ENCODE results near the gene PDE11A. TPM values are rescaled to one million over a fixed set of nuclear protein-coding genes. Genes with fewer than 3 reads are reported as not detected.

The PDE11A gene
- total RNA-seq, 2 experiments from 2014 or later: not detected

- CTCF ChIA-PET: no interaction called here
- Mint-ChIP-seq H3K4me3 (no peak overlapping the region), H3K27ac (no peak overlapping the region), H3K9me3 (no peaks in the 10 kb centered on the region), H3K36me3 (ENCODE audit: low read depth) (no peaks in the 10 kb centered on the region), H3K4me1 (ENCODE audit: low read depth) (no peaks in the 10 kb centered on the region), H3K27me3 (peaks cover 4% of the 10 kb centered on the region)
- no peak for DNase-seq
- POLR2A ChIA-PET: no interaction called here
- no peak for ATAC-seq
- intact Hi-C loops (cut with micrococcal nuclease): no loop called here
- TF ChIP-seq, protein P1, sequence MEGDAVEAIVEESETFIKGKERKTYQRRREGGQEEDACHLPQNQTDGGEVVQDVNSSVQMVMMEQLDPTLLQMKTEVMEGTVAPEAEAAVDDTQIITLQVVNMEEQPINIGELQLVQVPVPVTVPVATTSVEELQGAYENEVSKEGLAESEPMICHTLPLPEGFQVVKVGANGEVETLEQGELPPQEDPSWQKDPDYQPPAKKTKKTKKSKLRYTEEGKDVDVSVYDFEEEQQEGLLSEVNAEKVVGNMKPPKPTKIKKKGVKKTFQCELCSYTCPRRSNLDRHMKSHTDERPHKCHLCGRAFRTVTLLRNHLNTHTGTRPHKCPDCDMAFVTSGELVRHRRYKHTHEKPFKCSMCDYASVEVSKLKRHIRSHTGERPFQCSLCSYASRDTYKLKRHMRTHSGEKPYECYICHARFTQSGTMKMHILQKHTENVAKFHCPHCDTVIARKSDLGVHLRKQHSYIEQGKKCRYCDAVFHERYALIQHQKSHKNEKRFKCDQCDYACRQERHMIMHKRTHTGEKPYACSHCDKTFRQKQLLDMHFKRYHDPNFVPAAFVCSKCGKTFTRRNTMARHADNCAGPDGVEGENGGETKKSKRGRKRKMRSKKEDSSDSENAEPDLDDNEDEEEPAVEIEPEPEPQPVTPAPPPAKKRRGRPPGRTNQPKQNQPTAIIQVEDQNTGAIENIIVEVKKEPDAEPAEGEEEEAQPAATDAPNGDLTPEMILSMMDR (IDR thresholded peaks at IDR 0.05): no peak
Observed at GRCh38 chr2:177869912-177870311, 202.7 kb downstream of the PDE11A start.

DNA sequence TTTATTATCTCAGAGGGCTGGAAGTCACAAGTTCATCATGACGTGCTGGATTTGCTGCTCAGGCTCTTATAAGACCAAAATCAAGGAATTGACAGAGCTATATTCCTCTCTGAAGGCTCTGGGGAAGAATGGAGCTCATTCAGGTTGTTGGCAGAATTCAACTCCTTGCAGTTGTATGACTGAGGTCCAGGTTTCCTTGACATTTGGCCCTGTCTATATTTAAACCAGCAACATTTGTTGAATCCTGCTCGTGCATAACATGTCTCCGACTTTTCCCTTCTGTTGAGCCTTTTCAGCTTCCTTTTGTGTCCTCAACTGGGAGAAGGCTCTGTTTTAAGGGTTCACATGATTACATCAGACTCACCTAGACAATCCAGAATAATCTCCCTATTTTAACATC lies 203.4 kb downstream of the PDE11A start:
- Mint-ChIP-seq H3K4me3 (no peak overlapping the region), H3K27ac (no peak overlapping the region), H3K27me3 (peaks cover 4% of the 10 kb centered on the region), H3K9me3 (no peaks in the 10 kb centered on the region), H3K4me1 (ENCODE audit: low read depth) (no peaks in the 10 kb centered on the region), H3K36me3 (ENCODE audit: low read depth) (no peaks in the 10 kb centered on the region)
- TF ChIP-seq, protein P1 (IDR thresholded peaks at IDR 0.05): no peak
- DNase-seq (no peak), ATAC-seq (no peak)
- ChIA-PET CTCF (no interaction called here), POLR2A (no interaction called here)
- intact Hi-C loops (cut with micrococcal nuclease): no loop called here

GRCh38 chr2:177868806-177869205 lies 203.8 kb downstream of the PDE11A start:
- no peak for DNase-seq
- H3K27me3 Mint-ChIP-seq: peaks cover 4% of the 10 kb centered on the region
- POLR2A ChIA-PET: no interaction called here
- no peak for ATAC-seq
- no peak overlapping the region for H3K4me3 Mint-ChIP-seq
- H3K27ac Mint-ChIP-seq: no peak overlapping the region
- H3K4me1 Mint-ChIP-seq (ENCODE audit: low read depth): no peaks in the 10 kb centered on the region
- H3K36me3 Mint-ChIP-seq (ENCODE audit: low read depth): no peaks in the 10 kb centered on the region
- TF ChIP-seq, protein P1 (IDR thresholded peaks at IDR 0.05): no peak
- H3K9me3 Mint-ChIP-seq: no peaks in the 10 kb centered on the region
- CTCF ChIA-PET: no interaction called here
- intact Hi-C loops (cut with micrococcal nuclease): no loop called here

DNA sequence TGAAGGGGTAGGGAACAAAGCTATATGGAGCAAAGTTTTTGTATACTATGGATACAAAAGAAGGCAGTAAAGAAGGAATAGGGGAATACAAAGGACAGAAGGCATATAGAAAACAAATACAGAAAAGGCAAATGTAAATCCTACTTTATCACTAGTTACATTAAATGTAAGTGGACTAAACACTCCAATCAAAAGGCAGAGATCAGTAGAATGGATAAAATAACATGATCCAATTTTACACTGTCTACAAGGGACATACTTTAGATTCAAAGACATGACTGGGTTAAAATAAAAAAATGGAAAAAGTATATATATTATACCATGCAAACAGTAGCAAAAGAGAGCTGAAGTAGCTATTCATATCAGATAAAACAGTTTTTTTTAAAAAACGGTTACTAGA lies 215.0 kb downstream of the PDE11A start:
- Mint-ChIP-seq H3K4me1 (ENCODE audit: low read depth) (no peaks in the 10 kb centered on the region), H3K27me3 (peaks cover 3% of the 10 kb centered on the region), H3K9me3 (peaks cover 7% of the 10 kb centered on the region), H3K4me3 (no peak overlapping the region), H3K27ac (no peak overlapping the region), H3K36me3 (ENCODE audit: low read depth) (no peaks in the 10 kb centered on the region)
- TF ChIP-seq, protein P1 (IDR thresholded peaks at IDR 0.05): no peak
- POLR2A ChIA-PET: no interaction called here
- CTCF ChIA-PET: no interaction called here
- DNase-seq: no peak
- intact Hi-C loops (cut with micrococcal nuclease): no loop called here
- ATAC-seq: no peak

DNA sequence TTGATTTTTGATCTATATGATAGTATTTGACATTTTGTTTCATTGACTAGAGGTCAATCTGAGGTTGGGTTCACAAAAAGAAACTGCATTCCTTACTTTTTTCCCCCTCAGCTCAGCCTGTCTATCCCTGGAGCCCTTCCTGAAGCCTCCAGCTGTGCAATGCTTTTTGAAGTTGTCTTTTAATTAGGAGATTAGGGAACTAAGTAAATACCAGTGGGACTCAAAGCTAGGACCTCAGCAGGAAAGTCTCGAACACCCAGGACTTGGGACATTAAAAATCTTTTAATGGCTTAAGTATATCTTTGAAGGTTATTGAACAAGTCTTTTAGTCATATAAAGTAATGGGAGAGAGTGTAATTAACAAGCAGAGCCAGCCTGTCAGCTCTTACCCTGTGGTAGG lies 220.2 kb downstream of the PDE11A start:
- CTCF ChIA-PET: no interaction called here
- H3K27me3 Mint-ChIP-seq: peaks cover 6% of the 10 kb centered on the region
- H3K4me1 Mint-ChIP-seq (ENCODE audit: low read depth): no peaks in the 10 kb centered on the region
- no peak overlapping the region for H3K4me3 Mint-ChIP-seq
- TF ChIP-seq, protein P1 (IDR thresholded peaks at IDR 0.05): no peak
- ATAC-seq: no peak
- H3K36me3 Mint-ChIP-seq (ENCODE audit: low read depth): no peaks in the 10 kb centered on the region
- no peak overlapping the region for H3K27ac Mint-ChIP-seq
- no peak for DNase-seq
- intact Hi-C loops (cut with micrococcal nuclease): no loop called here
- POLR2A ChIA-PET: no interaction called here
- H3K9me3 Mint-ChIP-seq: peaks cover 5% of the 10 kb centered on the region
